Sigmoid colon (tissue), 4 donors: ENCODE data around the gene TRIP10.

ENCODE experiments used
- CTCF ChIP-seq, 4 experiments: fragments of 450-650 bp in 3 of 4; fragments of 200-600 bp in 1 of 4; IDR thresholded peaks; one replicate each; pipeline ENCODE4 v1.5.1; 2016 to 2019; ENCODE audit warnings: antibody characterized with exemption in 4 of 4, mild to moderate bottlenecking in 3 of 4, moderate library complexity in 2 of 4
- EP300 ChIP-seq, 4 donors: sonication (generic); formaldehyde crosslinking; IDR thresholded peaks; one replicate each; pipeline ENCODE4 v1.6.1; 2017; ENCODE audit warnings: antibody characterized with exemption in 4 of 4
- POLR2AphosphoS5 ChIP-seq, 4 donors: sonication (generic); formaldehyde crosslinking; IDR thresholded peaks; one replicate each; pipeline ENCODE4 v1.6.1; 2017; ENCODE audit warnings: antibody characterized with exemption in 4 of 4

GRCh38 chr19:6712231-6712630, 27.2 kb upstream of the TRIP10 start:
- TF ChIP-seq CTCF (IDR thresholded peaks at IDR 0.05) (no peak), EP300 (IDR thresholded peaks at IDR 0.05) (no peak), POLR2AphosphoS5 (IDR thresholded peaks at IDR 0.05) (no peak)
